WI38 (cell line): ENCODE data around the gene OVCH2.

Experiments
- H3K4me3 ChIP-seq: 2 replicates; pipeline ENCODE4 v1.5.1; 2011; ENCODE audit warnings: low read depth, mild to moderate bottlenecking, control low read depth, low read length
- CTCF ChIP-seq: IDR thresholded peaks from 2 replicates; pipeline ENCODE4 v1.5.1; 2012; ENCODE audit warnings: low read depth, mild to moderate bottlenecking, control low read depth, low read length

The OVCH2 gene

GRCh38 chr11:7683571-7683970 lies 22.7 kb downstream of the OVCH2 start:
- H3K4me3 ChIP-seq: no peak overlapping the region
- no peak for TF ChIP-seq CTCF

GRCh38 chr11:7677796-7678201 lies 28.5 kb downstream of the OVCH2 start:
- no peak overlapping the region for H3K4me3 ChIP-seq
- TF ChIP-seq CTCF: no peak

- TF ChIP-seq CTCF: no peak
- H3K4me3 ChIP-seq: no peak overlapping the region
Measured at GRCh38 chr11:7677071-7677470, 29.2 kb downstream of the OVCH2 start.

GRCh38 chr11:7675631-7676030 lies 30.6 kb downstream of the OVCH2 start:
- no peak for TF ChIP-seq CTCF
- no peak overlapping the region for H3K4me3 ChIP-seq

GRCh38 chr11:7673724-7674434 lies 32.4 kb downstream of the OVCH2 start:
- TF ChIP-seq CTCF: no peak
- H3K4me3 ChIP-seq: peak overlapping the region; percentile 44

- no peak for TF ChIP-seq CTCF
- H3K4me3 ChIP-seq: peak within 1 kb of the TSS; percentile 44
Measured at GRCh38 chr11:7672960-7673723, 33.1 kb downstream of the OVCH2 start, which contains the start of gene CYB5R2. Gene CYB5R2 (minus strand): TSS chr11:7673500. CDS start chr11:7672825, 675 bp downstream.
